Upper lobe of left lung (tissue), 4 donors: ENCODE measurements around the gene NFIX.
A peak's percentile ranks its signal among the peaks of the same experiment; 100 is the strongest.

Experiments
- EP300 ChIP-seq, 4 donors: sonication (generic); formaldehyde crosslinking; IDR thresholded peaks; one replicate each; pipeline ENCODE4 v1.5.1; 2017; ENCODE audit warnings: antibody characterized with exemption in 4 of 4, control low read depth in 2 of 4
- POLR2A ChIP-seq, 4 donors: fragments of 450-650 bp; IDR thresholded peaks; one replicate each; pipeline ENCODE4 v1.5.1; 2016 to 2017; ENCODE audit warnings: antibody characterized with exemption in 4 of 4, mild to moderate bottlenecking in 2 of 4
- TF ChIP-seq, protein P1 (sequence below), 6 experiments: fragments of 450-650 bp in 4 of 6; fragments of 200-600 bp in 2 of 6; sonication (generic) in 2 of 6; IDR thresholded peaks; one replicate each; pipeline ENCODE4 v1.5.1; 2016 to 2019; ENCODE audit warnings: antibody characterized with exemption in 6 of 6

DNA sequence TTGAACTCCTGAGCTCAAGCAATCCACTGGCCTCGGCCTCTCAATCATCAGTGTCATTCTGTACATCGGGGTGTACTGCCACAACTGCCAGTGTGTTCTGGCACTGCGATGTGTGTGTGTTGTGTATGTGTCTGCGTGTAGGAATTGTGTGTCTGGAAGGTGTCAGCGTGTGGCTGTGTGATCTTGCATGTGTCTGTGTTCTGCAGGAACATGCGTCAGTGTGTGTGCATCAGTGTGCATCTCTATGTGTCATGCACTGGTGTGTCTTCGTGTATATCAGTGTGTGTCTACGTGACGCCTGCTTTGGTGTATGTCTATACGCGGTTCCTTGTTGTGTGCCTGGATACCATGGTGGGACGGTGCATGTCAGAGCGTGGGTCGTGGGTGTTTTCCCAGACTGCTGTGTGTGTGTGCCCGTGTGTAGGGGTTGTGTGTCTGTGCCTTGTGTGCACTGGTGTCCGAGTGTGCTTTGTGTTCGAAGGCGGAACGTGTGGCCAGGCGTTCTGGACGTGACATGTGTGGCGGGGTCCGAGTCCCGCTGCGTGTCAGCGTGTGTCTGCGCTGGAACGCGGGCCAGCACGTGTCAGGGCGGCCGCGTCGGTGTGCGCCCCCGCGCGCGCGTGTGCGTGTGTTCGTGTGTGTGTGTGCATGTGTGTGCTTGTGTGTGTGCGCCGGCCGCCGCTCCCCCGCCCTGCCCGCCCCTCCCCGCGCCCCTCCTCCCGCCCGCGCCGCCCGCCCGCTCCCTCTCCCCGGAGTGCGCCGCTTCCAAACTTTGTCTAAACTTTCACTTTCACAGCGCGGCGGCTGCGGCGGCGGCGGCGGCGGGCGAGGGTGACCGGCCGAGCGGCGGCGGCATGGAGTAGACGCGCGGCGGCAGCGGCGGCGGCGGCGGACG lies at the start of gene NFIX:
- TF ChIP-seq EP300 (IDR thresholded peaks at IDR 0.05) (no peak), POLR2A (IDR thresholded peaks at IDR 0.05) (no peak)
- TF ChIP-seq, protein P1, sequence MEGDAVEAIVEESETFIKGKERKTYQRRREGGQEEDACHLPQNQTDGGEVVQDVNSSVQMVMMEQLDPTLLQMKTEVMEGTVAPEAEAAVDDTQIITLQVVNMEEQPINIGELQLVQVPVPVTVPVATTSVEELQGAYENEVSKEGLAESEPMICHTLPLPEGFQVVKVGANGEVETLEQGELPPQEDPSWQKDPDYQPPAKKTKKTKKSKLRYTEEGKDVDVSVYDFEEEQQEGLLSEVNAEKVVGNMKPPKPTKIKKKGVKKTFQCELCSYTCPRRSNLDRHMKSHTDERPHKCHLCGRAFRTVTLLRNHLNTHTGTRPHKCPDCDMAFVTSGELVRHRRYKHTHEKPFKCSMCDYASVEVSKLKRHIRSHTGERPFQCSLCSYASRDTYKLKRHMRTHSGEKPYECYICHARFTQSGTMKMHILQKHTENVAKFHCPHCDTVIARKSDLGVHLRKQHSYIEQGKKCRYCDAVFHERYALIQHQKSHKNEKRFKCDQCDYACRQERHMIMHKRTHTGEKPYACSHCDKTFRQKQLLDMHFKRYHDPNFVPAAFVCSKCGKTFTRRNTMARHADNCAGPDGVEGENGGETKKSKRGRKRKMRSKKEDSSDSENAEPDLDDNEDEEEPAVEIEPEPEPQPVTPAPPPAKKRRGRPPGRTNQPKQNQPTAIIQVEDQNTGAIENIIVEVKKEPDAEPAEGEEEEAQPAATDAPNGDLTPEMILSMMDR (IDR thresholded peaks at IDR 0.05): peak in 1 of 6 experiments; percentile 6
